Erythroblast (primary cell): Measurements from ENCODE around the gene RNF123.

Experiments used
- GATA1 ChIP-seq: IDR thresholded peaks from 2 replicates; pipeline ENCODE4 v1.6.1; 2011; ENCODE audit warnings: low read depth, mild to moderate bottlenecking, control low read depth, low read length, moderate library complexity
- POLR2A ChIP-seq: IDR thresholded peaks from 2 replicates; pipeline ENCODE4 v1.6.1; 2011; ENCODE audit warnings: mild to moderate bottlenecking, low read length

- TF ChIP-seq POLR2A, result no peak
- TF ChIP-seq GATA1, result no peak
Observed at GRCh38 chr3:49657208-49657915, 32.0 kb upstream of the RNF123 start.
